Activated CD4-positive, CD25-positive, alpha-beta regulatory T cell treated with anti-CD3 and anti-CD28 coated beads, Interleukin-2, amount 50 U/mL, for 16 hours (primary cell): ENCODE results near the gene ZC3HAV1L.
A peak's percentile ranks its signal among the peaks of the same experiment; 100 is the strongest.
"Not testable (repeated sequence)": the region's sequence is repeated elsewhere in the genome, so short reads cannot be mapped to it uniquely, and the experiment has no call there.

Source experiments
- DNase-seq: peaks from one replicate; pipeline ENCODE4 v3.0.0-alpha.2; 2020; ENCODE audit warnings: low read depth, low spot score

ZC3HAV1L gene

GRCh38 chr7:139018910-139019309 is 16.9 kb downstream of the ZC3HAV1L start:
- no peak for DNase-seq

- DNase-seq, result peak; percentile 23
Observed at GRCh38 chr7:139016931-139017511, 18.8 kb downstream of the ZC3HAV1L start.

- DNase-seq, result no peak
Observed at GRCh38 chr7:139011373-139011772, 24.5 kb downstream of the ZC3HAV1L start.

GRCh38 chr7:139004321-139005090 is 31.3 kb downstream of the ZC3HAV1L start:
- no peak for DNase-seq

GRCh38 chr7:138999414-138999813 is 36.4 kb downstream of the ZC3HAV1L start:
- no peak for DNase-seq

GRCh38 chr7:138992052-138992531 is 43.8 kb downstream of the ZC3HAV1L start:
- no peak for DNase-seq

GRCh38 chr7:138987686-138988085 is 48.2 kb downstream of the ZC3HAV1L start:
- DNase-seq, result no peak

- DNase-seq, result no peak
Observed at GRCh38 chr7:138982204-138982623, 53.6 kb downstream of the ZC3HAV1L start.

GRCh38 chr7:138981332-138982203 is 54.3 kb downstream of the ZC3HAV1L start, which contains the start of gene KIAA1549:
Gene KIAA1549, minus strand, starts transcription at chr7:138981389. Its CDS starts 120 bp downstream, at chr7:138981269.
- no peak for DNase-seq

GRCh38 chr7:138980563-138981291 is 55.1 kb downstream of the ZC3HAV1L start:
- DNase-seq, result no peak

GRCh38 chr7:138979988-138980562 is 55.8 kb downstream of the ZC3HAV1L start:
- DNase-seq, result no peak

- DNase-seq, result no peak
Observed at GRCh38 chr7:138979226-138979979, 56.4 kb downstream of the ZC3HAV1L start.

GRCh38 chr7:138978541-138979184 is 57.2 kb downstream of the ZC3HAV1L start:
- no peak for DNase-seq

GRCh38 chr7:138976161-138976560 is 59.7 kb downstream of the ZC3HAV1L start:
- DNase-seq, result not testable (repeated sequence)
